Effector memory CD4-positive, alpha-beta T cell (primary cell): ENCODE measurements around the gene KIF26B.

Experiments used
- DNase-seq, 3 donors: peaks; one replicate each; pipeline ENCODE4 v3.0.0-alpha.2; 2020
- H3K27ac ChIP-seq: 2 replicates; pipeline ENCODE4 v1.7.0; 2013; ENCODE audit warnings: mild to moderate bottlenecking, low read length, moderate library complexity; ENCODE audit not compliant: insufficient read depth, poor library complexity, severe bottlenecking
- H3K27me3 ChIP-seq: replicated peaks from 2 replicates; pipeline ENCODE4 v1.7.0; 2013; ENCODE audit warnings: mild to moderate bottlenecking, low read length; ENCODE audit not compliant: insufficient read depth, control insufficient read depth, poor library complexity, severe bottlenecking
- H3K36me3 ChIP-seq: 2 replicates; pipeline ENCODE4 v1.7.0; 2013; ENCODE audit warnings: mild to moderate bottlenecking, low read length, moderate library complexity; ENCODE audit not compliant: control insufficient read depth, insufficient read depth
- H3K4me1 ChIP-seq: 2 replicates; pipeline ENCODE4 v1.7.0; 2013; ENCODE audit warnings: low read length, mild to moderate bottlenecking; ENCODE audit not compliant: control insufficient read depth, insufficient read depth, poor library complexity, severe bottlenecking
- H3K4me3 ChIP-seq: 2 replicates; pipeline ENCODE4 v1.7.0; 2013; ENCODE audit warnings: low read length, low read depth, mild to moderate bottlenecking; ENCODE audit not compliant: insufficient read depth, poor library complexity, severe bottlenecking
- H3K9me3 ChIP-seq: 2 replicates; pipeline ENCODE4 v1.7.0; 2013; ENCODE audit warnings: mild to moderate bottlenecking, low read length, moderate library complexity; ENCODE audit not compliant: control insufficient read depth

Gene KIF26B

GRCh38 chr1:245386297-245386971 is 231.6 kb downstream of the KIF26B start:
- H3K4me1 ChIP-seq, result no peaks in the 10 kb centered on the region
- H3K4me3 ChIP-seq, result no peak overlapping the region
- no peaks in the 10 kb centered on the region for H3K27me3 ChIP-seq
- H3K27ac ChIP-seq, result no peak overlapping the region
- no peaks in the 10 kb centered on the region for H3K36me3 ChIP-seq
- no peak for DNase-seq
- H3K9me3 ChIP-seq, result no peaks in the 10 kb centered on the region

GRCh38 chr1:245388687-245389086 is 233.9 kb downstream of the KIF26B start:
- Histone ChIP-seq H3K4me1 (no peaks in the 10 kb centered on the region), H3K9me3 (no peaks in the 10 kb centered on the region), H3K27ac (no peak overlapping the region), H3K4me3 (no peak overlapping the region), H3K36me3 (no peaks in the 10 kb centered on the region), H3K27me3 (no peaks in the 10 kb centered on the region)
- DNase-seq, result no peak

- Histone ChIP-seq H3K9me3 (no peaks in the 10 kb centered on the region), H3K27ac (no peak overlapping the region), H3K4me3 (no peak overlapping the region), H3K4me1 (no peaks in the 10 kb centered on the region), H3K36me3 (no peaks in the 10 kb centered on the region), H3K27me3 (no peaks in the 10 kb centered on the region)
- DNase-seq, result no peak
These were observed 235.1 kb downstream of the KIF26B start for GRCh38 chr1:245389873-245390272.

GRCh38 chr1:245390975-245391374 is 236.2 kb downstream of the KIF26B start:
- no peak for DNase-seq
- Histone ChIP-seq H3K36me3 (no peaks in the 10 kb centered on the region), H3K27me3 (no peaks in the 10 kb centered on the region), H3K27ac (no peak overlapping the region), H3K4me1 (no peaks in the 10 kb centered on the region), H3K9me3 (no peaks in the 10 kb centered on the region), H3K4me3 (no peak overlapping the region)

GRCh38 chr1:245393694-245394093 is 238.9 kb downstream of the KIF26B start:
- no peak overlapping the region for H3K27ac ChIP-seq
- H3K36me3 ChIP-seq, result no peaks in the 10 kb centered on the region
- H3K4me1 ChIP-seq, result no peaks in the 10 kb centered on the region
- H3K4me3 ChIP-seq, result no peak overlapping the region
- no peaks in the 10 kb centered on the region for H3K27me3 ChIP-seq
- no peaks in the 10 kb centered on the region for H3K9me3 ChIP-seq
- DNase-seq, result no peak

- no peak overlapping the region for H3K27ac ChIP-seq
- H3K4me3 ChIP-seq, result no peak overlapping the region
- no peaks in the 10 kb centered on the region for H3K4me1 ChIP-seq
- no peaks in the 10 kb centered on the region for H3K27me3 ChIP-seq
- H3K9me3 ChIP-seq, result no peaks in the 10 kb centered on the region
- no peaks in the 10 kb centered on the region for H3K36me3 ChIP-seq
- no peak for DNase-seq
These were observed 240.9 kb downstream of the KIF26B start for GRCh38 chr1:245395680-245396079.

GRCh38 chr1:245396615-245397014 is 241.8 kb downstream of the KIF26B start:
- no peak overlapping the region for H3K4me3 ChIP-seq
- H3K4me1 ChIP-seq, result no peaks in the 10 kb centered on the region
- no peak overlapping the region for H3K27ac ChIP-seq
- H3K36me3 ChIP-seq, result no peaks in the 10 kb centered on the region
- no peaks in the 10 kb centered on the region for H3K9me3 ChIP-seq
- no peaks in the 10 kb centered on the region for H3K27me3 ChIP-seq
- no peak for DNase-seq

- DNase-seq, result no peak
- H3K36me3 ChIP-seq, result no peaks in the 10 kb centered on the region
- H3K4me3 ChIP-seq, result no peak overlapping the region
These were observed 243.0 kb downstream of the KIF26B start for GRCh38 chr1:245397771-245398170.

GRCh38 chr1:245398180-245398579 is 243.4 kb downstream of the KIF26B start:
- Histone ChIP-seq H3K27ac (no peak overlapping the region), H3K9me3 (no peaks in the 10 kb centered on the region), H3K36me3 (no peaks in the 10 kb centered on the region), H3K4me1 (no peaks in the 10 kb centered on the region), H3K4me3 (no peak overlapping the region), H3K27me3 (no peaks in the 10 kb centered on the region)
- no peak for DNase-seq

More at GRCh38 chr1:245397771-245398170, 243.0 kb downstream of the KIF26B start:
- no peak overlapping the region for H3K27ac ChIP-seq
- no peaks in the 10 kb centered on the region for H3K9me3 ChIP-seq
- no peaks in the 10 kb centered on the region for H3K4me1 ChIP-seq
- H3K27me3 ChIP-seq, result no peaks in the 10 kb centered on the region

GRCh38 chr1:245401881-245402587 is 247.2 kb downstream of the KIF26B start:
- no peak overlapping the region for H3K4me3 ChIP-seq
- H3K9me3 ChIP-seq, result no peaks in the 10 kb centered on the region
- no peak for DNase-seq
- no peaks in the 10 kb centered on the region for H3K27me3 ChIP-seq
- H3K4me1 ChIP-seq, result no peaks in the 10 kb centered on the region
- no peak overlapping the region for H3K27ac ChIP-seq
- H3K36me3 ChIP-seq, result no peaks in the 10 kb centered on the region
